CD4-positive, CD25-positive, alpha-beta regulatory T cell (primary cell): Measurements from ENCODE around the gene ARID1B. TPM values are rescaled to one million over a fixed set of nuclear protein-coding genes. Genes with fewer than 3 reads are reported as not detected.

ENCODE experiments used
- ATAC-seq, 2 donors: fragments of 150-1000 bp; cut with Tn5 transposase; one replicate each; pipeline ENCODE4 v1.10.0; 2021; ENCODE audit warnings: low read depth in 2 of 2, moderate number of reproducible peaks in 2 of 2, moderate library complexity in 1 of 2
- DNase-seq, 3 donors: peaks; one replicate each; pipeline versions ENCODE4 v3.0.0 to v3.0.0-alpha.2; 2012 to 2022; ENCODE audit warnings: mixed read lengths in 1 of 3
- H3K27ac ChIP-seq: one replicate; pipeline ENCODE4 v1.7.0; 2013; ENCODE audit warnings: mild to moderate bottlenecking, low read length; ENCODE audit not compliant: insufficient read depth, poor library complexity, severe bottlenecking
- H3K27me3 ChIP-seq: one replicate; pipeline ENCODE4 v1.7.0; 2013; ENCODE audit warnings: low read length; ENCODE audit not compliant: control insufficient read depth, insufficient read depth
- H3K36me3 ChIP-seq: one replicate; pipeline ENCODE4 v1.7.0; 2013; ENCODE audit warnings: mild to moderate bottlenecking, low read length, moderate library complexity; ENCODE audit not compliant: control insufficient read depth, insufficient read depth
- H3K4me1 ChIP-seq: 2 replicates; pipeline ENCODE4 v1.7.0; 2013; ENCODE audit warnings: mild to moderate bottlenecking, low read length; ENCODE audit not compliant: insufficient read depth, control insufficient read depth, poor library complexity, severe bottlenecking
- H3K4me3 ChIP-seq: one replicate; pipeline ENCODE4 v1.7.0; 2013; ENCODE audit warnings: low read depth, mild to moderate bottlenecking, low read length, moderate library complexity
- H3K9me3 ChIP-seq, 2 experiments: 1 replicate in 1 of 2; 2 replicates in 1 of 2; pipeline ENCODE4 v1.7.0; 2013; ENCODE audit warnings: low read length in 2 of 2, mild to moderate bottlenecking in 1 of 2, moderate library complexity in 1 of 2; ENCODE audit not compliant: control insufficient read depth in 2 of 2
- H3K27ac Mint-ChIP-seq, 3 donors: one replicate each; pipeline ENCODE4 v1.8.0; 2020 to 2022; ENCODE audit warnings: mild to moderate bottlenecking in 3 of 3, mixed read lengths in 3 of 3, moderate library complexity in 2 of 3
- H3K27me3 Mint-ChIP-seq: one replicate; pipeline ENCODE4 v1.8.0; 2022; ENCODE audit warnings: mild to moderate bottlenecking, mixed read lengths
- H3K36me3 Mint-ChIP-seq: one replicate; pipeline ENCODE4 v1.8.0; 2020; ENCODE audit warnings: mixed read lengths
- H3K4me1 Mint-ChIP-seq, 4 donors: one replicate each; pipeline ENCODE4 v1.8.0; 2020 to 2022; ENCODE audit warnings: mixed read lengths in 4 of 4, mild to moderate bottlenecking in 1 of 4
- H3K4me3 Mint-ChIP-seq, 4 donors: one replicate each; pipeline ENCODE4 v1.8.0; 2020 to 2022; ENCODE audit warnings: mild to moderate bottlenecking in 4 of 4, mixed read lengths in 4 of 4, moderate library complexity in 3 of 4
- H3K9me3 Mint-ChIP-seq, 7 donors: one replicate each; pipeline ENCODE4 v1.8.0; 2020 to 2022; ENCODE audit warnings: mixed read lengths in 7 of 7, mild to moderate bottlenecking in 3 of 7, moderate library complexity in 2 of 7
- polyA plus RNA-seq, 4 donors: library from polyadenylated mRNA; unstranded; fragments of 300-500 nt; fragmentation: Illumina TruSeq; gene quantifications; one replicate each; pipeline ENCODE4 v1.2.3, GENCODE V29; 2021
- total RNA-seq: library from RNA; stranded (reverse); gene quantifications from one replicate; pipeline ENCODE4 v1.2.3, GENCODE V29; 2022

Gene ARID1B
- total and polyA plus RNA-seq, 5 donors from 2014 or later, result 9.8 to 186 (median 12.4) TPM

- no peaks in the 10 kb centered on the region for H3K27me3 Mint-ChIP-seq
- H3K4me3 Mint-ChIP-seq, result no peak overlapping the region
- H3K4me1 Mint-ChIP-seq, result peaks cover 26 to 50% (median 43%) of the 10 kb centered on the region in 4 donors
- no peak for DNase-seq
- H3K36me3 Mint-ChIP-seq, result peaks cover 46% of the 10 kb centered on the region
- H3K9me3 ChIP-seq, result no peaks in the 10 kb centered on the region
- peak overlapping the region; percentile 34 for H3K4me3 ChIP-seq
- H3K4me1 ChIP-seq, result peaks cover 17% of the 10 kb centered on the region
- no peak overlapping the region for H3K27ac ChIP-seq
- H3K27me3 ChIP-seq, result no peaks in the 10 kb centered on the region
- ATAC-seq, result no peak
- H3K36me3 ChIP-seq, result peaks cover 54% of the 10 kb centered on the region
- peak overlapping the region; percentile 59 to 79 (median 77) for H3K27ac Mint-ChIP-seq
- no peaks in the 10 kb centered on the region for H3K9me3 Mint-ChIP-seq
Observed at GRCh38 chr6:157194643-157195042, 417.5 kb downstream of the ARID1B start.

GRCh38 chr6:157196391-157196790, 419.2 kb downstream of the ARID1B start:
- no peak overlapping the region for H3K4me3 Mint-ChIP-seq
- peaks cover 52% of the 10 kb centered on the region for H3K36me3 ChIP-seq
- H3K9me3 Mint-ChIP-seq, result no peaks in the 10 kb centered on the region
- H3K27ac ChIP-seq, result no peak overlapping the region
- H3K36me3 Mint-ChIP-seq, result peaks cover 37% of the 10 kb centered on the region
- no peaks in the 10 kb centered on the region for H3K27me3 Mint-ChIP-seq
- no peak overlapping the region for H3K4me3 ChIP-seq
- peaks cover 21 to 49% (median 39%) of the 10 kb centered on the region in 4 donors for H3K4me1 Mint-ChIP-seq
- ATAC-seq (no peak), DNase-seq (no peak)
- peaks cover 17% of the 10 kb centered on the region for H3K4me1 ChIP-seq
- no peaks in the 10 kb centered on the region for H3K9me3 ChIP-seq
- H3K27me3 ChIP-seq, result no peaks in the 10 kb centered on the region
- H3K27ac Mint-ChIP-seq, result no peak overlapping the region

- Histone ChIP-seq H3K4me3 (no peak overlapping the region), H3K36me3 (peaks cover 59% of the 10 kb centered on the region), H3K4me1 (peaks cover 14% of the 10 kb centered on the region), H3K9me3 (no peaks in the 10 kb centered on the region), H3K27me3 (no peaks in the 10 kb centered on the region), H3K27ac (no peak overlapping the region)
- ATAC-seq, result no peak
- H3K9me3 Mint-ChIP-seq, result no peaks in the 10 kb centered on the region
- peak overlapping the region in 1 of 3 donors; percentile 2 for H3K27ac Mint-ChIP-seq
- H3K27me3 Mint-ChIP-seq, result no peaks in the 10 kb centered on the region
- peaks cover 13 to 31% (median 28%) of the 10 kb centered on the region in 4 donors for H3K4me1 Mint-ChIP-seq
- no peak for DNase-seq
- no peak overlapping the region for H3K4me3 Mint-ChIP-seq
- H3K36me3 Mint-ChIP-seq, result peaks cover 36% of the 10 kb centered on the region
Observed at GRCh38 chr6:157198425-157199279, 421.5 kb downstream of the ARID1B start.

GRCh38 chr6:157200117-157200516, 422.9 kb downstream of the ARID1B start:
- peaks cover 38% of the 10 kb centered on the region for H3K36me3 Mint-ChIP-seq
- ATAC-seq (no peak), DNase-seq (no peak)
- peaks cover 9 to 19% (median 16%) of the 10 kb centered on the region in 4 donors for H3K4me1 Mint-ChIP-seq
- no peak overlapping the region for H3K4me3 Mint-ChIP-seq
- no peaks in the 10 kb centered on the region for H3K9me3 ChIP-seq
- H3K4me3 ChIP-seq, result no peak overlapping the region
- H3K9me3 Mint-ChIP-seq, result no peaks in the 10 kb centered on the region
- H3K27me3 ChIP-seq, result no peaks in the 10 kb centered on the region
- no peak overlapping the region for H3K27ac ChIP-seq
- peaks cover 71% of the 10 kb centered on the region for H3K36me3 ChIP-seq
- peaks cover 4% of the 10 kb centered on the region for H3K4me1 ChIP-seq
- no peak overlapping the region for H3K27ac Mint-ChIP-seq
- no peaks in the 10 kb centered on the region for H3K27me3 Mint-ChIP-seq

DNA sequence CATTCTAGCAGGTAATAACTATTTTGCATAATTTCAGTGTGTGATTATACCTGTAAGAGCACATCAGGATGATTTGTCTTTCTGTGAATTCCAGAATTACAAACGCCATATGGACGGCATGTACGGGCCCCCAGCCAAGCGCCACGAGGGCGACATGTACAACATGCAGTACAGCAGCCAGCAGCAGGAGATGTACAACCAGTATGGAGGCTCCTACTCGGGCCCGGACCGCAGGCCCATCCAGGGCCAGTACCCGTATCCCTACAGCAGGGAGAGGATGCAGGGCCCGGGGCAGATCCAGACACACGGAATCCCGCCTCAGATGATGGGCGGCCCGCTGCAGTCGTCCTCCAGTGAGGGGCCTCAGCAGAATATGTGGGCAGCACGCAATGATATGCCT, 423.4 kb downstream of the ARID1B start:
- ATAC-seq (no peak), DNase-seq (no peak)
- H3K36me3 Mint-ChIP-seq, result peaks cover 35% of the 10 kb centered on the region
- H3K36me3 ChIP-seq, result peaks cover 75% of the 10 kb centered on the region
- H3K4me3 Mint-ChIP-seq, result no peak overlapping the region
- H3K4me1 Mint-ChIP-seq, result peaks cover 9 to 16% (median 13%) of the 10 kb centered on the region in 4 donors
- peaks cover 4% of the 10 kb centered on the region for H3K4me1 ChIP-seq
- H3K27ac ChIP-seq, result no peak overlapping the region
- no peak overlapping the region for H3K27ac Mint-ChIP-seq
- no peaks in the 10 kb centered on the region for H3K27me3 ChIP-seq
- no peaks in the 10 kb centered on the region for H3K27me3 Mint-ChIP-seq
- no peak overlapping the region for H3K4me3 ChIP-seq
- no peaks in the 10 kb centered on the region for H3K9me3 Mint-ChIP-seq
- no peaks in the 10 kb centered on the region for H3K9me3 ChIP-seq

DNA sequence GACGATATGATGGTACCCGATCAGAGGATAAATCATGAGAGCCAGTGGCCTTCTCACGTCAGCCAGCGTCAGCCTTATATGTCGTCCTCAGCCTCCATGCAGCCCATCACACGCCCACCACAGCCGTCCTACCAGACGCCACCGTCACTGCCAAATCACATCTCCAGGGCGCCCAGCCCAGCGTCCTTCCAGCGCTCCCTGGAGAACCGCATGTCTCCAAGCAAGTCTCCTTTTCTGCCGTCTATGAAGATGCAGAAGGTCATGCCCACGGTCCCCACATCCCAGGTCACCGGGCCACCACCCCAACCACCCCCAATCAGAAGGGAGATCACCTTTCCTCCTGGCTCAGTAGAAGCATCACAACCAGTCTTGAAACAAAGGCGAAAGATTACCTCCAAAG, 423.9 kb downstream of the ARID1B start:
- Histone ChIP-seq H3K4me3 (no peak overlapping the region), H3K27me3 (no peaks in the 10 kb centered on the region), H3K4me1 (peaks cover 4% of the 10 kb centered on the region), H3K36me3 (peaks cover 78% of the 10 kb centered on the region), H3K9me3 (no peaks in the 10 kb centered on the region), H3K27ac (no peak overlapping the region)
- no peak overlapping the region for H3K4me3 Mint-ChIP-seq
- DNase-seq (no peak), ATAC-seq (no peak)
- peaks cover 38% of the 10 kb centered on the region for H3K36me3 Mint-ChIP-seq
- H3K9me3 Mint-ChIP-seq, result peaks cover 0 to under 1% (median 0%) of the 10 kb centered on the region in 7 donors
- peaks cover 9 to 19% (median 14%) of the 10 kb centered on the region in 4 donors for H3K4me1 Mint-ChIP-seq
- no peaks in the 10 kb centered on the region for H3K27me3 Mint-ChIP-seq
- H3K27ac Mint-ChIP-seq, result no peak overlapping the region

DNA sequence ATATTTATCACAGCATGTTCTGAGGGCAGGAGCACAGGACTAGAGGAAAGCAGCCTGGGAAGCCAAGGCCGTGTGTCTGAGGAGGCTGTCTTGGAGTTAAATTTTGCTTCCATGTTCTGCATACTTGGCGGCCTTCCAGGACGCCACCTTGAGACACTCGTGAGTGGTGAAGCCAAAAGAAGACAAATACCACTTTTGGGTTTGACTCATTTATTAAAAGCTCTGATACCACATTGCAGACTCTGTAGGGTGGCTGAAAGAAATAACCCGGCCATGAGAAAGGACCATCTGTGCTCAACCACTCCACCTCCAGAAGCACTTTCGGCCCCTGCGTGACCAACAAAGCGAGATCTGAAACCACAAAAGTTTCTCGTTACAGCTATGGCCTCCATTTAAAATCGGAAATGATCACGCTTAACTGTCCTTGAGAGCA, 426.1 kb downstream of the ARID1B start:
- peak overlapping the region in 1 of 3 donors; percentile 7 for H3K27ac Mint-ChIP-seq
- no peak for ATAC-seq
- DNase-seq, result no peak
- H3K27ac ChIP-seq, result no peak overlapping the region
- no peaks in the 10 kb centered on the region for H3K4me1 ChIP-seq
- H3K4me3 Mint-ChIP-seq, result no peak overlapping the region
- H3K4me1 Mint-ChIP-seq, result peaks cover under 1 to 9% (median 4%) of the 10 kb centered on the region in 4 donors
- H3K4me3 ChIP-seq, result no peak overlapping the region
- H3K27me3 ChIP-seq, result no peaks in the 10 kb centered on the region
- H3K36me3 ChIP-seq, result peaks cover 84% of the 10 kb centered on the region
- peaks cover 0 to 2% (median 0%) of the 10 kb centered on the region in 7 donors for H3K9me3 Mint-ChIP-seq
- H3K36me3 Mint-ChIP-seq, result peaks cover 34% of the 10 kb centered on the region
- no peaks in the 10 kb centered on the region for H3K9me3 ChIP-seq
- H3K27me3 Mint-ChIP-seq, result no peaks in the 10 kb centered on the region
